Hepatocyte (in vitro differentiated cells): ENCODE measurements around the gene ERAP2. TPM values are rescaled to one million over a fixed set of nuclear protein-coding genes. Genes with fewer than 3 reads are reported as not detected.

Source experiments
- DNase-seq: peaks from one replicate; pipeline ENCODE4 v3.0.0-alpha.2; 2016; ENCODE audit warnings: low spot score
- H2AFZ ChIP-seq: fragments of 200-600 bp; sonication (generic); 2 replicates; pipeline ENCODE4 v1.6.0; 2016; ENCODE audit warnings: antibody characterized with exemption, mild to moderate bottlenecking
- H3K27ac ChIP-seq: fragments of 200-600 bp; sonication (generic); 2 replicates; pipeline ENCODE4 v1.5.1; 2016; ENCODE audit warnings: mild to moderate bottlenecking
- H3K27me3 ChIP-seq: fragments of 200-600 bp; sonication (generic); 2 replicates; pipeline ENCODE4 v1.6.1; 2016
- H3K36me3 ChIP-seq: fragments of 200-600 bp; sonication (generic); replicated peaks from 2 replicates; pipeline ENCODE4 v1.5.1; 2016; ENCODE audit warnings: low read depth; ENCODE audit not compliant: insufficient read depth
- H3K4me1 ChIP-seq: fragments of 200-600 bp; sonication (generic); 2 replicates; pipeline ENCODE4 v1.5.1; 2016; ENCODE audit warnings: mild to moderate bottlenecking, moderate library complexity; ENCODE audit not compliant: insufficient read depth
- H3K4me2 ChIP-seq: fragments of 200-600 bp; sonication (generic); 2 replicates; pipeline ENCODE4 v1.6.0; 2016
- H3K4me3 ChIP-seq: fragments of 200-600 bp; sonication (generic); 2 replicates; pipeline ENCODE4 v1.5.1; 2016; ENCODE audit warnings: mild to moderate bottlenecking
- H3K79me2 ChIP-seq: fragments of 200-600 bp; sonication (generic); 2 replicates; pipeline ENCODE4 v1.6.0; 2017; ENCODE audit warnings: mild to moderate bottlenecking
- H3K9me2 ChIP-seq: fragments of 200-600 bp; sonication (generic); replicated peaks from 2 replicates; pipeline ENCODE4 v1.6.0; 2017; ENCODE audit warnings: mild to moderate bottlenecking; ENCODE audit not compliant: insufficient read depth
- H3K9me3 ChIP-seq: fragments of 200-600 bp; sonication (generic); 2 replicates; pipeline ENCODE4 v1.5.1; 2016; ENCODE audit warnings: low read depth, mild to moderate bottlenecking
- H4K20me1 ChIP-seq: fragments of 200-600 bp; sonication (generic); 2 replicates; pipeline ENCODE4 v1.6.0; 2016; ENCODE audit warnings: mild to moderate bottlenecking; ENCODE audit not compliant: insufficient read depth, poor library complexity, severe bottlenecking
- EZH2 ChIP-seq: fragments of 200-600 bp; sonication (generic); IDR thresholded peaks from 2 replicates; pipeline ENCODE4 v1.6.1; 2016; ENCODE audit warnings: antibody characterized with exemption, mild to moderate bottlenecking, borderline replicate concordance
- EZH2phosphoT487 ChIP-seq: fragments of 200-600 bp; sonication (generic); IDR thresholded peaks from one replicate; pipeline ENCODE4 v1.6.1; 2018; ENCODE audit warnings: antibody characterized with exemption, mild to moderate bottlenecking, low read depth, moderate library complexity; ENCODE audit not compliant: unreplicated experiment, severe bottlenecking
- WGBS: methylation state at CpG from one replicate; pipeline ENCODE4 v1.1.6; 2016; ENCODE audit warnings: low lambda C conversion rate; ENCODE audit errors: missing lambda C conversion rate; 5-methylcytosine and 5-hydroxymethylcytosine counted together
- polyA plus RNA-seq: library from polyadenylated mRNA; unstranded; fragments of >200 nt; fragmentation: Nextera tagmentation; extraction: Ambion mirVana; gene quantifications from 2 replicates; pipeline ENCODE4 v1.2.1, GENCODE V29; 2016
- total RNA-seq: library from RNA; depleted of rRNA; stranded (reverse); fragments of >200 nt; gene quantifications from 2 replicates; pipeline ENCODE4 v1.2.3, GENCODE V29; 2014
- TF ChIP-seq, protein P1 (sequence below): fragments of 200-600 bp; sonication (generic); IDR thresholded peaks from 2 replicates; pipeline ENCODE4 v1.5.1; 2016; ENCODE audit warnings: antibody characterized with exemption, mild to moderate bottlenecking; ENCODE audit not compliant: poor library complexity

The ERAP2 gene
- total and polyA plus RNA-seq, 2 experiments from 2014 or later: 0.87 to 1.5 TPM

DNA sequence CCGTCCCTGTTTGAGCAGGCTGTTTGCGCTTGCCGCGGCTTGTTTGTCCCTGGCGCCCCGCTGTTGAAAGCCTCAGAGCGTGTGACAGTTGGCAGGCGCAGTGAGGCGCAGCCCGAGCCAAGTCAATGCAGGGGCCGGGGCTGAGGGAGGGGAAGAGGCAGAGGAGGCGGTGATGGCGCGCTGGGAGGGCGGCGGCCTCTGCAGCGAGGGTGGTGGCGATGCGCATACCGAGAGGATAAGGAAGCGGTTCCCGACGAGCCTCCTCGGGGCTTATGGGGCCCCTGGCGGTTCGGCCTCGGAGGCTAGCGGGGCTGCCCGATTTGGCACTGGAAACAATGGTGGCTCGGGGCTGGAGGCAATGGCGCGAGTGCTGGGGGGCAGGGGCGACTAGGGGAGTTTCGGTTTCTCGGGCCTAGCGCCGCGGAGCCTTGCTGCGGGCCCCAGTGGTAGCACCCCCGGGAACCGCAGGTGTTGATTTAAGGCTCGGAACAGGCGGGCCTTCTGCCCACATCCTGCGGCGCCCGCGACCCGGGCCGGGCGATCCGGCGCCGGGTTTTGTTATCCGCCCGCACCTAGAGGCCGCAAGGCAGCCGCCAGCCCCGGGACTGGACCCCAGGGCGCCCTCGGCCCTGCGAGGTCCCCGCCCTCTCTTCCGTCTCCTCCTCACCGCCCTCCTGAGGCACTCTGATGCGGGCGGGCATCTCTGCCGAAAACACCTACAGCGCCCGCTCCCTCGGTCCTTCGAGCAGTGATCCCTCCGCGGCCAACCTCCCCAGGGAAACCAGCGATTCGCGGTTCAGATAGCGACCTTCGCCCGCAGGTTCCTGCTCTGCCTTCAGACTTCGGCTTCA lies 58.6 kb downstream of the ERAP2 start:
- H3K4me3 ChIP-seq: peak overlapping the region; percentile 53
- H3K9me3 ChIP-seq: no peaks in the 10 kb centered on the region
- H3K4me2 ChIP-seq: peak overlapping the region; percentile 79
- H3K9me2 ChIP-seq: no peaks in the 10 kb centered on the region
- no peak for TF ChIP-seq EZH2phosphoT487
- TF ChIP-seq EZH2: no peak
- TF ChIP-seq, protein P1, sequence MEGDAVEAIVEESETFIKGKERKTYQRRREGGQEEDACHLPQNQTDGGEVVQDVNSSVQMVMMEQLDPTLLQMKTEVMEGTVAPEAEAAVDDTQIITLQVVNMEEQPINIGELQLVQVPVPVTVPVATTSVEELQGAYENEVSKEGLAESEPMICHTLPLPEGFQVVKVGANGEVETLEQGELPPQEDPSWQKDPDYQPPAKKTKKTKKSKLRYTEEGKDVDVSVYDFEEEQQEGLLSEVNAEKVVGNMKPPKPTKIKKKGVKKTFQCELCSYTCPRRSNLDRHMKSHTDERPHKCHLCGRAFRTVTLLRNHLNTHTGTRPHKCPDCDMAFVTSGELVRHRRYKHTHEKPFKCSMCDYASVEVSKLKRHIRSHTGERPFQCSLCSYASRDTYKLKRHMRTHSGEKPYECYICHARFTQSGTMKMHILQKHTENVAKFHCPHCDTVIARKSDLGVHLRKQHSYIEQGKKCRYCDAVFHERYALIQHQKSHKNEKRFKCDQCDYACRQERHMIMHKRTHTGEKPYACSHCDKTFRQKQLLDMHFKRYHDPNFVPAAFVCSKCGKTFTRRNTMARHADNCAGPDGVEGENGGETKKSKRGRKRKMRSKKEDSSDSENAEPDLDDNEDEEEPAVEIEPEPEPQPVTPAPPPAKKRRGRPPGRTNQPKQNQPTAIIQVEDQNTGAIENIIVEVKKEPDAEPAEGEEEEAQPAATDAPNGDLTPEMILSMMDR: peak; percentile 8
- H3K27me3 ChIP-seq: no peaks in the 10 kb centered on the region
- peak overlapping the region; percentile 97 for H3K27ac ChIP-seq
- DNase-seq: peak; percentile 96
- H3K4me1 ChIP-seq: peaks cover 18% of the 10 kb centered on the region
- no peaks in the 10 kb centered on the region for H3K36me3 ChIP-seq
- peaks cover 46% of the 10 kb centered on the region for H3K79me2 ChIP-seq
- H4K20me1 ChIP-seq: peaks cover 4% of the 10 kb centered on the region
- H2AFZ ChIP-seq: peak overlapping the region; percentile 91
- WGBS: under 1% methylated on average over 62 of the region's 80 CpGs

DNA sequence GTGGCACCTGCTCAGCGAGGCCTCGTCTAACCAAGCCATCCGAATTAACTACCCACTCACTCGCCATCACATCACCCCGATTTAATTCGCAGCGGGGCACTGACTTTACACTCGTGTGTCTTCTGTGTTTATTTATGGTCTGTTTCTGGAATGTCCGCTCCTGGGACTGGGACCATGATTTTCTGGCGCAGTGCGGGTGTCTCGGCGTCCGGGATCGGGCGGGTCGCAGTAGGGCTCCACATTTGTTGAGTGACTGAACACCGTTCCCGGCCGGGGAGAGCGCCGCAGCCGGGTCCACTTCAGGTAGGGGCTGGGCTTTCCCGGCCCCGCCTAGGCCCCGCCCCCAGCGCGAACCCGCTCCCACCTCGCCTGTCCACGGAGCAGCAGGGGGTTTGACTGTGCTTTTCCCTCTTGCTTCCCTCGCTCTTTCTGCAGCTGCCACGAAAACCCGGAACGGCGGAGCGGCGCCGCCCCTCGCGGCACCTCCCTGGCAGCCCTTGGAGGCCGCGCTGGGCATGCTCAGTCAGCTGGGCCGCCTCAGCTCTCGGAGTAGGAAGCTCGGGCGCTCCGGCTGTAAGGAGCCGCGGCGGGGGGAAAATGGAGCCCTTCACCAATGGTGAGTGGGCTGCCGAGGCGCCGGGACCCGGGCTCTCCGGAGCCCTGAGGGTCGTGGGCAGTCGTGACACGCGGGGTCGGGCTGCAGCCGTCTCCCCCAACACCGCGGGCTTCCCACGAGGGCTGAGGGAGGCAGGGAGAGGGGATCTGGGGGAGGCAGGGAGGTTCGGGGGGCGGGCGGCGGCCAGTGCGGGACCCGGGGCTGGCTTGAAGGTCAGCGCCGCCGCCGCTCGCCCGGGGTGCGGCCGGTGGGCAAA lies 59.5 kb downstream of the ERAP2 start, which contains the start of gene LNPEP:
LNPEP (plus strand) TSS at position 522 of the 872 bp plus-strand sequence; CDS start at position 598, 76 bp downstream.
- Histone ChIP-seq H4K20me1 (peaks cover 4% of the 10 kb centered on the region), H3K27me3 (no peaks in the 10 kb centered on the region), H3K79me2 (peaks cover 55% of the 10 kb centered on the region), H3K36me3 (no peaks in the 10 kb centered on the region), H3K4me3 (peak within 1 kb of the TSS; percentile 56), H2AFZ (peak within 1 kb of the TSS; percentile 91), H3K4me1 (peaks cover 18% of the 10 kb centered on the region), H3K9me3 (no peaks in the 10 kb centered on the region), H3K4me2 (peak within 1 kb of the TSS; percentile 88), H3K27ac (peak within 1 kb of the TSS; percentile 97), H3K9me2 (no peaks in the 10 kb centered on the region)
- DNase-seq: peak; percentile 98
- under 1% methylated on average over 68 of the region's 79 CpGs for whole genome bisulfite sequencing
- TF ChIP-seq, protein P1: no peak
- TF ChIP-seq EZH2: no peak
- TF ChIP-seq EZH2phosphoT487: no peak

DNA sequence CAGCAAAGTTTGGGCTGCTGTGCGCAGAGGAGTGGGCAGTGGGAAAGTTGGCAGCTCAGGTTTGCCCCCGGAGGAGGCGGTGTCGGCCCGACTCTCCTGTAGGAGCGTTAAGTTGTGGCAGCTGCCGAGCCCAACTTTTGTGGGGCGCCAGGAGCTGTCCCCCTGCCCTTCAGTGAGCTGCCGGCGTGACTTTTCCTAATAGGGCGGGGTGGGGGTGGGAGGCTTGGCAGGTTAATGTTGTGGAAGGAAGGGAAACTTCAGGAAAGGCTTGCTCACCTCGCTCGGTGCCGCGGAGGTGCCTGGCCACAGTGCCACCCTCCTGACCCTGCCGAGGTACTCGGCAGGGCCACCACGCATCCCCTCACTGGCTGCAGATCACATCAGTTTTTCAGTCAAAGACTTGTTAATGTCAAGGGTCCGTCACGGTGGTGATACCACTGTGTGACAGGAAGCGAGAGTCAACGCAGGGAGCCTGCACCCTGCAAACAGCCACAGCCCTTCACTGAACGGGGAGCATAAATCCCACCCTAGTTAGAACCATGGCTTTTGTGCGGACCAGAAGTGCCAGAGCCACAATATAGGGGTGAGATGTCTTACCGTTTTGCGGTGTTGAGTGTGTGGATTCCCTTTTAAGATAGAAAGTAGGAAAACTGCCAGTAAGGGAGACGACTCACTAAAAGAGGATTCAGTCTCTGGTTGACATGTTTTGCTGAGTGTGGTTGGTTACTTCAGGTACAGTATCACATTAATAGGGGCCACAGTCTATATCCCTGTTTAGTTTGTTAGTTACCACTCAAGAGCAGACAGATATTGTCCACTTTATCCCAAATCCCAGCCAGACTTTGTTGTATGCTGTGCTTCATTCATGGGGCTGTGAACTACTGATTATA lies 60.4 kb downstream of the ERAP2 start:
- Histone ChIP-seq H3K4me3 (peak overlapping the region; percentile 56), H3K4me1 (peaks cover 18% of the 10 kb centered on the region), H3K36me3 (no peaks in the 10 kb centered on the region), H2AFZ (peak overlapping the region; percentile 68), H3K27me3 (no peaks in the 10 kb centered on the region), H3K9me2 (no peaks in the 10 kb centered on the region), H3K79me2 (peaks cover 64% of the 10 kb centered on the region), H3K27ac (peak overlapping the region; percentile 92), H3K9me3 (no peaks in the 10 kb centered on the region), H3K4me2 (peak overlapping the region; percentile 88), H4K20me1 (peaks cover 4% of the 10 kb centered on the region)
- peak; percentile 66 for DNase-seq
- WGBS: under 1% methylated on average over 26 of the region's 27 CpGs
- TF ChIP-seq, protein P1: no peak
- no peak for TF ChIP-seq EZH2
- TF ChIP-seq EZH2phosphoT487: no peak
